WTC11 (cell line): ENCODE data around the gene SPOUT1. TPM values are rescaled to one million over a fixed set of nuclear protein-coding genes. Genes with fewer than 3 reads are reported as not detected.
A peak's percentile ranks its signal among the peaks of the same experiment; 100 is the strongest.

Experiments
- ATAC-seq: fragments of 200-7000 bp; cut with Tn5 transposase; 2 replicates; pipeline ENCODE4 v1.10.0; 2021; ENCODE audit warnings: mild to moderate bottlenecking, moderate library complexity
- CTCF ChIA-PET: fragments of 300-600 bp; sonication (Branson Sonifier 250); formaldehyde crosslinking; loops from one replicate; lab custom pipeline; 2021; ENCODE audit warnings: antibody characterized with exemption; lab: Charles Lee
- POLR2A ChIA-PET: fragments of 350-600 bp; sonication (Branson Sonifier 250); formaldehyde crosslinking; loops from one replicate; lab custom pipeline; 2021; ENCODE audit warnings: antibody characterized with exemption; lab: Charles Lee
- DNase-seq: peaks from one replicate; pipeline ENCODE4 v3.0.0; 2021; ENCODE audit warnings: low spot score
- H3K27ac Mint-ChIP-seq: 2 replicates; pipeline ENCODE4 v1.8.0; 2021; ENCODE audit warnings: mixed read lengths
- H3K27me3 Mint-ChIP-seq: 2 replicates; pipeline ENCODE4 v1.8.0; 2021; ENCODE audit warnings: low read depth, mild to moderate bottlenecking, moderate library complexity, mixed read lengths
- H3K36me3 Mint-ChIP-seq: 2 replicates; pipeline ENCODE4 v1.8.0; 2021; ENCODE audit warnings: mixed read lengths
- H3K4me1 Mint-ChIP-seq: 2 replicates; pipeline ENCODE4 v1.8.0; 2022; ENCODE audit warnings: mixed read lengths
- H3K4me3 Mint-ChIP-seq: 2 replicates; pipeline ENCODE4 v1.8.0; 2021; ENCODE audit warnings: mild to moderate bottlenecking, moderate library complexity, mixed read lengths
- H3K9me3 Mint-ChIP-seq: 2 replicates; pipeline ENCODE4 v1.8.0; 2021; ENCODE audit warnings: mixed read lengths
- ATF2 ChIP-seq: sonication (generic); formaldehyde crosslinking; IDR thresholded peaks from 2 replicates; pipeline ENCODE4 v1.8.1; 2022; ENCODE audit warnings: low read depth, missing genetic modification reagents, borderline replicate concordance
- FOXJ3 ChIP-seq: sonication (generic); formaldehyde crosslinking; IDR thresholded peaks from 2 replicates; pipeline ENCODE4 v1.9.0; 2021; ENCODE audit warnings: missing genetic modification reagents, mild to moderate bottlenecking, borderline replicate concordance
- GABPB1 ChIP-seq: sonication (generic); formaldehyde crosslinking; IDR thresholded peaks from 2 replicates; pipeline ENCODE4 v1.8.1; 2023; ENCODE audit warnings: mild to moderate bottlenecking, missing genetic modification reagents
- JAZF1 ChIP-seq: fragments of 250-450 bp; sonication (Bioruptor Pico); IDR thresholded peaks from 2 replicates; pipeline ENCODE4 v1.9.0; 2021; ENCODE audit warnings: moderate library complexity, mild to moderate bottlenecking, inconsistent platforms
- MAX ChIP-seq: sonication (generic); formaldehyde crosslinking; IDR thresholded peaks from 2 replicates; pipeline ENCODE4 v1.8.0; 2022; ENCODE audit warnings: mild to moderate bottlenecking, missing genetic modification reagents
- MXD4 ChIP-seq: fragments of 250-450 bp; sonication (Bioruptor Pico); IDR thresholded peaks from 2 replicates; pipeline ENCODE4 v1.8.0; 2021; ENCODE audit warnings: mild to moderate bottlenecking, moderate library complexity, borderline replicate concordance
- PREB ChIP-seq: sonication (generic); formaldehyde crosslinking; IDR thresholded peaks from 2 replicates; pipeline ENCODE4 v1.8.1; 2022; ENCODE audit warnings: mild to moderate bottlenecking, missing genetic modification reagents, moderate library complexity, borderline replicate concordance
- PRRX2 ChIP-seq: fragments of 250-450 bp; sonication (Bioruptor Pico); IDR thresholded peaks from 2 replicates; pipeline ENCODE4 v1.8.0; 2021; ENCODE audit warnings: mild to moderate bottlenecking
- SMAD3 ChIP-seq: sonication (generic); formaldehyde crosslinking; IDR thresholded peaks from 2 replicates; pipeline ENCODE4 v1.8.0; 2022; ENCODE audit warnings: missing genetic modification reagents, mild to moderate bottlenecking, borderline replicate concordance
- USF1 ChIP-seq: sonication (generic); formaldehyde crosslinking; IDR thresholded peaks from 2 replicates; pipeline ENCODE4 v1.8.0; 2022; ENCODE audit warnings: mild to moderate bottlenecking, missing genetic modification reagents
- ZBTB21 ChIP-seq: sonication (generic); formaldehyde crosslinking; IDR thresholded peaks from 2 replicates; pipeline ENCODE4 v1.8.1; 2023; ENCODE audit warnings: mild to moderate bottlenecking, missing genetic modification reagents, borderline replicate concordance
- ZNF416 ChIP-seq: fragments of 250-450 bp; sonication (Bioruptor Pico); IDR thresholded peaks from 2 replicates; pipeline ENCODE4 v1.9.0; 2021; ENCODE audit warnings: mild to moderate bottlenecking, inconsistent platforms
- ZNF425 ChIP-seq: fragments of 250-450 bp; sonication (Bioruptor Pico); conservative IDR thresholded peaks from 2 replicates; pipeline ENCODE4 v1.9.0; 2021; ENCODE audit warnings: mild to moderate bottlenecking
- total RNA-seq: library from RNA; stranded (reverse); gene quantifications from 3 replicates; pipeline ENCODE4 v1.2.3, GENCODE V29; 2021
- TF ChIP-seq, protein P1 (sequence below): sonication (generic); formaldehyde crosslinking; IDR thresholded peaks from 2 replicates; pipeline ENCODE4 v1.8.1; 2023; ENCODE audit warnings: mild to moderate bottlenecking, missing genetic modification reagents, moderate library complexity
- TF ChIP-seq, protein P2 (sequence below): sonication (generic); formaldehyde crosslinking; conservative IDR thresholded peaks from 2 replicates; pipeline ENCODE4 v1.8.1; 2022; ENCODE audit warnings: mild to moderate bottlenecking, missing genetic modification reagents
- TF ChIP-seq, protein P3 (sequence below): fragments of 250-450 bp; sonication (Bioruptor Pico); IDR thresholded peaks from 2 replicates; pipeline ENCODE4 v1.8.0; 2021; ENCODE audit warnings: mild to moderate bottlenecking
- TF ChIP-seq, protein P4 (sequence below): sonication (generic); formaldehyde crosslinking; conservative IDR thresholded peaks from 2 replicates; pipeline ENCODE4 v1.8.1; 2023; ENCODE audit warnings: mild to moderate bottlenecking, low read depth, missing genetic modification reagents, moderate library complexity

The SPOUT1 gene
- total RNA-seq, 1 experiment from 2014 or later, result 79.3 TPM

DNA sequence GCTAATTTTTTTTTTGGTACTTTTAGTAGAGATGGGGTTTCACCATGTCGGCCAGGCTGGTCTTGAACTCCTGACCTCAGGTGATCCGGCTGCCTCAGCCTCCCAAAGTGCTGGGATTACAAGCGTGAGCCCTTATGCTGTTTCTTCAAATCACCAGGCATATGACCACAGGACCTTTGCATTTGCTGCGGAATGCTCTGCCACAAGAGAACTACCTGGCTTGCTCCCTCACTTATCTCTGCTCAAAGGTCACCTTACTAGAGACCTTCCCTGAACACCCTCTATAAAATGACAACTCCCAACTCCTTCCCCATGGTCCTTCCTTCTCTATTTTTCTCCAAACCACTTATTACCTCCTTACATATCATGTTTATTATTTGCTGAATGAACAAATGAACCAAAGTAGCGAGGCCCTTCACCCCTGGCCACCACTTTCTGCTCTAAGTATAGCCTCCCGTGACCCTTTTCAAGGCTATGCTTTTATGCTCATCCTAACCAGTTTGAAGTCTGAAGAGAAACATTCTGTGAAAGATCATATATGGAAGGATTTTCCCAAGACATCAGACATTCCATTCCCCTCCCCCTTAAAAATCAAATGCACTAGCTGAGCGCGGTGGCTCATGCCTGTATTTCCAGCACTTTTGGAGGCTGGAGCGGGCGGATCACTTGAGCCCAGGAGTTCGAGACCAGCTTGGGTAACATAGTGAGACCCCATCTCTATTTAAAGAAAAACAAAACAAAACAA is 59.1 kb downstream of the SPOUT1 start:
- H3K36me3 Mint-ChIP-seq, result no peaks in the 10 kb centered on the region; the same call in 1 of the 2 replicates
- no peak for ATAC-seq
- TF ChIP-seq MAX (CRISPR knock-in tag) (no peak), ZNF416 (CRISPR knock-in tag) (no peak), ATF2 (CRISPR knock-in tag) (no peak), ZNF425 (CRISPR knock-in tag) (no peak), ZBTB21 (CRISPR knock-in tag) (no peak), PRRX2 (CRISPR knock-in tag) (no peak), MXD4 (CRISPR knock-in tag) (no peak), FOXJ3 (CRISPR knock-in tag) (no peak), JAZF1 (CRISPR knock-in tag) (no peak), PREB (CRISPR knock-in tag) (no peak), USF1 (CRISPR knock-in tag) (no peak), GABPB1 (CRISPR knock-in tag) (no peak), SMAD3 (CRISPR knock-in tag) (no peak)
- TF ChIP-seq, protein P1, sequence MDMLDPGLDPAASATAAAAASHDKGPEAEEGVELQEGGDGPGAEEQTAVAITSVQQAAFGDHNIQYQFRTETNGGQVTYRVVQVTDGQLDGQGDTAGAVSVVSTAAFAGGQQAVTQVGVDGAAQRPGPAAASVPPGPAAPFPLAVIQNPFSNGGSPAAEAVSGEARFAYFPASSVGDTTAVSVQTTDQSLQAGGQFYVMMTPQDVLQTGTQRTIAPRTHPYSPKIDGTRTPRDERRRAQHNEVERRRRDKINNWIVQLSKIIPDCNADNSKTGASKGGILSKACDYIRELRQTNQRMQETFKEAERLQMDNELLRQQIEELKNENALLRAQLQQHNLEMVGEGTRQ (CRISPR knock-in tag), result no peak
- TF ChIP-seq, protein P2, sequence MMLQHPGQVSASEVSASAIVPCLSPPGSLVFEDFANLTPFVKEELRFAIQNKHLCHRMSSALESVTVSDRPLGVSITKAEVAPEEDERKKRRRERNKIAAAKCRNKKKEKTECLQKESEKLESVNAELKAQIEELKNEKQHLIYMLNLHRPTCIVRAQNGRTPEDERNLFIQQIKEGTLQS (CRISPR knock-in tag), result no peak
- TF ChIP-seq, protein P3, sequence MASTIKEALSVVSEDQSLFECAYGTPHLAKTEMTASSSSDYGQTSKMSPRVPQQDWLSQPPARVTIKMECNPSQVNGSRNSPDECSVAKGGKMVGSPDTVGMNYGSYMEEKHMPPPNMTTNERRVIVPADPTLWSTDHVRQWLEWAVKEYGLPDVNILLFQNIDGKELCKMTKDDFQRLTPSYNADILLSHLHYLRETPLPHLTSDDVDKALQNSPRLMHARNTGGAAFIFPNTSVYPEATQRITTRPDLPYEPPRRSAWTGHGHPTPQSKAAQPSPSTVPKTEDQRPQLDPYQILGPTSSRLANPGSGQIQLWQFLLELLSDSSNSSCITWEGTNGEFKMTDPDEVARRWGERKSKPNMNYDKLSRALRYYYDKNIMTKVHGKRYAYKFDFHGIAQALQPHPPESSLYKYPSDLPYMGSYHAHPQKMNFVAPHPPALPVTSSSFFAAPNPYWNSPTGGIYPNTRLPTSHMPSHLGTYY, result no peak
- TF ChIP-seq, protein P4, sequence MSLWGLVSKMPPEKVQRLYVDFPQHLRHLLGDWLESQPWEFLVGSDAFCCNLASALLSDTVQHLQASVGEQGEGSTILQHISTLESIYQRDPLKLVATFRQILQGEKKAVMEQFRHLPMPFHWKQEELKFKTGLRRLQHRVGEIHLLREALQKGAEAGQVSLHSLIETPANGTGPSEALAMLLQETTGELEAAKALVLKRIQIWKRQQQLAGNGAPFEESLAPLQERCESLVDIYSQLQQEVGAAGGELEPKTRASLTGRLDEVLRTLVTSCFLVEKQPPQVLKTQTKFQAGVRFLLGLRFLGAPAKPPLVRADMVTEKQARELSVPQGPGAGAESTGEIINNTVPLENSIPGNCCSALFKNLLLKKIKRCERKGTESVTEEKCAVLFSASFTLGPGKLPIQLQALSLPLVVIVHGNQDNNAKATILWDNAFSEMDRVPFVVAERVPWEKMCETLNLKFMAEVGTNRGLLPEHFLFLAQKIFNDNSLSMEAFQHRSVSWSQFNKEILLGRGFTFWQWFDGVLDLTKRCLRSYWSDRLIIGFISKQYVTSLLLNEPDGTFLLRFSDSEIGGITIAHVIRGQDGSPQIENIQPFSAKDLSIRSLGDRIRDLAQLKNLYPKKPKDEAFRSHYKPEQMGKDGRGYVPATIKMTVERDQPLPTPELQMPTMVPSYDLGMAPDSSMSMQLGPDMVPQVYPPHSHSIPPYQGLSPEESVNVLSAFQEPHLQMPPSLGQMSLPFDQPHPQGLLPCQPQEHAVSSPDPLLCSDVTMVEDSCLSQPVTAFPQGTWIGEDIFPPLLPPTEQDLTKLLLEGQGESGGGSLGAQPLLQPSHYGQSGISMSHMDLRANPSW, result no peak
- TF ChIP-seq, all 79 proteins: peak for 0
- peak overlapping the region; percentile 95 for H3K4me3 Mint-ChIP-seq
- ChIA-PET POLR2A (interaction anchor here (0.6 kb wide), 1 partner anchor 302 kb away, joined by 3 read pairs; no protein-coding TSS in a partner anchor), CTCF (interaction anchor here (0.5 to 3.4 kb wide), 8 partner anchors 8 to 158 kb away, joined by 3 to 20 read pairs (median 4); partner anchors contain the start of gene ENDOG)
- no peaks in the 10 kb centered on the region for H3K9me3 Mint-ChIP-seq
- no peak for DNase-seq
- no peaks in the 10 kb centered on the region; the same call in 1 of the 2 replicates for H3K27me3 Mint-ChIP-seq
- H3K4me1 Mint-ChIP-seq, result peaks cover 9% of the 10 kb centered on the region
- peak overlapping the region; percentile 99 for H3K27ac Mint-ChIP-seq
